IMR-90 (cell line): ENCODE results near the gene MDM1. TPM values are rescaled to one million over a fixed set of nuclear protein-coding genes. Genes with fewer than 3 reads are reported as not detected.
A peak's percentile ranks its signal among the peaks of the same experiment; 100 is the strongest.

ENCODE experiments used
- ATAC-seq: fragments of 200-7000 bp; cut with Tn5 transposase; 2 replicates; pipeline ENCODE4 v1.9.1; 2020; ENCODE audit warnings: low read depth, mild to moderate bottlenecking, moderate library complexity
- BruUV-seq: library from RNA; stranded (reverse); fragments of 400-500 nt; replicated peaks from 2 replicates; lab custom pipeline; 2021; lab: Mats Ljungman, UMichigan
- CTCF ChIA-PET: fragments of 300-600 bp; formaldehyde crosslinking; extraction: SDS; loops from one replicate; lab custom pipeline; 2021; ENCODE audit warnings: antibody characterized with exemption; lab: Yijun Ruan, JAX
- POLR2A ChIA-PET: fragments of 300-600 bp; sonication (Branson Sonifier 250); formaldehyde crosslinking; loops from one replicate; lab custom pipeline; 2022; ENCODE audit warnings: antibody characterized with exemption; ENCODE audit not compliant: unreplicated experiment; lab: Charles Lee
- DNase-seq: peaks from one replicate; pipeline ENCODE4 v3.0.0; 2013
- H2AFZ ChIP-seq: replicated peaks from 2 replicates; pipeline ENCODE3; 2013; ENCODE audit warnings: low read length, mild to moderate bottlenecking; ENCODE audit not compliant: poor library complexity
- H2AK5ac ChIP-seq: 2 replicates; pipeline ENCODE4 v1.6.1; 2013; ENCODE audit warnings: low read depth, low read length, inconsistent platforms
- H2AK9ac ChIP-seq: replicated peaks from 2 replicates; pipeline ENCODE3; 2013; ENCODE audit warnings: mild to moderate bottlenecking, low read depth, low read length, moderate library complexity; ENCODE audit not compliant: poor library complexity
- H2BK120ac ChIP-seq: 2 replicates; pipeline ENCODE4 v1.6.1; 2013; ENCODE audit warnings: low read depth, low read length, inconsistent platforms
- H2BK15ac ChIP-seq: 3 replicates; pipeline ENCODE4 v1.6.1; 2013; ENCODE audit warnings: low read depth, low read length, inconsistent platforms
- H2BK20ac ChIP-seq: 2 replicates; pipeline ENCODE4 v1.6.1; 2013; ENCODE audit warnings: low read depth, mild to moderate bottlenecking, inconsistent platforms, low read length, moderate library complexity
- H2BK5ac ChIP-seq: 2 replicates; pipeline ENCODE4 v1.6.1; 2013; ENCODE audit warnings: mild to moderate bottlenecking, low read depth, low read length, inconsistent platforms; ENCODE audit not compliant: poor library complexity, severe bottlenecking
- H3K14ac ChIP-seq: replicated peaks from 2 replicates; pipeline ENCODE4 v1.6.1; 2013; ENCODE audit warnings: low read depth, low read length, inconsistent platforms
- H3K18ac ChIP-seq: 2 replicates; pipeline ENCODE4 v1.6.1; 2013; ENCODE audit warnings: low read depth, low read length, control low read depth
- H3K23ac ChIP-seq: 2 replicates; pipeline ENCODE4 v1.6.1; 2013; ENCODE audit warnings: low read depth, low read length, inconsistent platforms
- H3K27ac ChIP-seq: 2 replicates; pipeline ENCODE4 v1.5.1; 2013; ENCODE audit warnings: mild to moderate bottlenecking, control low read depth, low read length; ENCODE audit not compliant: insufficient read depth
- H3K27me3 ChIP-seq: 2 replicates; pipeline ENCODE4 v1.6.1; 2013; ENCODE audit warnings: low read length; ENCODE audit not compliant: control insufficient read depth, insufficient read depth
- H3K36me3 ChIP-seq: 2 replicates; pipeline ENCODE4 v1.6.1; 2013; ENCODE audit warnings: low read length, mixed read lengths; ENCODE audit not compliant: control insufficient read depth, insufficient read depth
- H3K4ac ChIP-seq: 2 replicates; pipeline ENCODE4 v1.6.1; 2013; ENCODE audit warnings: low read depth, low read length, inconsistent platforms
- H3K4me1 ChIP-seq: 2 replicates; pipeline ENCODE4 v1.6.1; 2013; ENCODE audit warnings: low read length, mixed read lengths; ENCODE audit not compliant: control insufficient read depth, insufficient read depth
- H3K4me2 ChIP-seq: 2 replicates; pipeline ENCODE4 v1.6.1; 2013; ENCODE audit warnings: low read depth, mild to moderate bottlenecking, control low read depth, low read length, moderate library complexity
- H3K4me3 ChIP-seq: 2 replicates; pipeline ENCODE4 v1.5.1; 2013; ENCODE audit warnings: low read depth, mild to moderate bottlenecking, control low read depth, low read length, moderate library complexity; ENCODE audit not compliant: insufficient read depth
- H3K56ac ChIP-seq: 2 replicates; pipeline ENCODE4 v1.6.1; 2013; ENCODE audit warnings: low read length, inconsistent platforms; ENCODE audit not compliant: insufficient read depth; ENCODE audit errors: extremely low read depth
- H3K79me1 ChIP-seq, 2 experiments: 2 replicates each; pipeline ENCODE4 v1.6.1; 2013; ENCODE audit warnings: low read length in 2 of 2, inconsistent platforms in 1 of 2, low read depth in 1 of 2
- H3K9ac ChIP-seq: 2 replicates; pipeline ENCODE4 v1.6.1; 2013; ENCODE audit warnings: low read depth, low read length, control low read depth
- H3K9me1 ChIP-seq: 2 replicates; pipeline ENCODE4 v1.6.1; 2013; ENCODE audit warnings: low read length, inconsistent platforms; ENCODE audit not compliant: insufficient read depth
- H3K9me3 ChIP-seq: 2 replicates; pipeline ENCODE4 v1.6.1; 2013; ENCODE audit warnings: low read length; ENCODE audit not compliant: control insufficient read depth, insufficient read depth
- H4K20me1 ChIP-seq: 2 replicates; pipeline ENCODE4 v1.6.1; 2013; ENCODE audit warnings: low read length, inconsistent platforms; ENCODE audit not compliant: insufficient read depth
- H4K5ac ChIP-seq: 2 replicates; pipeline ENCODE4 v1.6.1; 2013; ENCODE audit warnings: mild to moderate bottlenecking, low read depth, low read length, control low read depth
- H4K8ac ChIP-seq, 2 experiments: 2 replicates each; pipeline ENCODE4 v1.6.1; 2013; ENCODE audit warnings: low read depth in 2 of 2, low read length in 2 of 2, control low read depth in 1 of 2, inconsistent platforms in 1 of 2
- H4K91ac ChIP-seq: 2 replicates; pipeline ENCODE4 v1.6.1; 2013; ENCODE audit warnings: low read depth, low read length, inconsistent platforms; ENCODE audit not compliant: insufficient read depth
- MAFK ChIP-seq: IDR thresholded peaks from 2 replicates; pipeline ENCODE4 v1.6.1; 2012; ENCODE audit warnings: low read depth, low read length, improper control_type of control experiment
- RAD21 ChIP-seq: IDR thresholded peaks from 2 replicates; pipeline ENCODE4 v1.6.1; 2012; ENCODE audit warnings: low read length, improper control_type of control experiment
- dilution Hi-C: fragments of 300-500 bp; cut with HindIII; formaldehyde crosslinking; loops from one replicate; pipeline ENCODE4 v1.14.3; 2018; ENCODE audit warnings: low sequenced_read_pairs; ENCODE audit not compliant: unreplicated experiment
- in situ Hi-C: fragments of 300-500 bp; cut with MboI; formaldehyde crosslinking; loops from 3 replicates; pipeline ENCODE4 v1.14.3; 2019; ENCODE audit warnings: low sequenced_read_pairs, inconsistent platforms, mixed read lengths
- intact Hi-C: fragments of 100-400 bp; cut with micrococcal nuclease; formaldehyde crosslinking; loops from 2 replicates; pipeline ENCODE4 v1.10.0; 2022
- polyA plus RNA-seq, 3 experiments: library from polyadenylated mRNA; depleted of rRNA; stranded (reverse); fragments of >200 nt; gene quantifications; 2 replicates each; pipeline ENCODE4 v1.2.3, GENCODE V29; 2012; ENCODE audit warnings: low replicate concordance in 1 of 3
- total RNA-seq: library from RNA; depleted of rRNA; stranded (reverse); fragments of >200 nt; gene quantifications from 2 replicates; pipeline ENCODE4 v1.2.3, GENCODE V29; 2012

MDM1 gene
- total and polyA plus RNA-seq, 2 of the 4 experiments (the other 2 are of a cell fraction), result 5.6 to 5.7 TPM

GRCh38 chr12:68247785-68248184 lies 84.4 kb downstream of the MDM1 start:
- Histone ChIP-seq H3K27me3 (peaks cover 5% of the 10 kb centered on the region; the same call in 1 of the 2 replicates), H2BK5ac (no peak overlapping the region), H2AK9ac (no peak overlapping the region), H3K36me3 (no peaks in the 10 kb centered on the region), H4K20me1 (no peaks in the 10 kb centered on the region), H4K8ac (no peak overlapping the region), H3K14ac (no peak overlapping the region), H3K18ac (no peak overlapping the region), H3K4ac (no peak overlapping the region), H3K9me3 (no peaks in the 10 kb centered on the region), H3K4me3 (no peak overlapping the region), H2BK15ac (no peak overlapping the region), H3K9me1 (no peaks in the 10 kb centered on the region), H3K9ac (no peak overlapping the region), H3K4me1 (peaks cover 1% of the 10 kb centered on the region; the same call in 1 of the 2 replicates), H2AK5ac (no peak overlapping the region), H3K23ac (no peak overlapping the region), H2BK120ac (no peak overlapping the region), H4K5ac (no peak overlapping the region), H2BK20ac (no peak overlapping the region), H3K56ac (no peak overlapping the region), H3K27ac (no peak overlapping the region), H4K91ac (no peak overlapping the region), H2AFZ (no peak overlapping the region), H3K4me2 (no peak overlapping the region), H3K79me1 (no peaks in the 10 kb centered on the region)
- no TSS peak for BruUV-seq
- dilution Hi-C loops, result no loop called here
- in situ Hi-C loops, result no loop called here
- no peak for TF ChIP-seq RAD21
- TF ChIP-seq MAFK, result peak; percentile 59
- ChIA-PET POLR2A (no interaction called here), CTCF (no interaction called here)
- no peak for DNase-seq
- ATAC-seq, result no peak
- intact Hi-C loops, result no loop called here
